Tibial nerve (tissue), 3 donors: ENCODE data around the gene UNG.

Experiments used
- POLR2A ChIP-seq, 2 donors: fragments of 450-650 bp; IDR thresholded peaks; one replicate each; pipeline ENCODE4 v1.6.1; 2017; ENCODE audit warnings: antibody characterized with exemption in 2 of 2, mild to moderate bottlenecking in 2 of 2, moderate library complexity in 2 of 2
- TF ChIP-seq, protein P1 (sequence below), 5 experiments: fragments of 200-600 bp in 3 of 5; fragments of 450-650 bp in 2 of 5; sonication (generic) in 3 of 5; IDR thresholded peaks; one replicate each; pipeline ENCODE4 v1.5.1; 2016 to 2019; ENCODE audit warnings: antibody characterized with exemption in 5 of 5, mild to moderate bottlenecking in 3 of 5, moderate library complexity in 2 of 5

DNA sequence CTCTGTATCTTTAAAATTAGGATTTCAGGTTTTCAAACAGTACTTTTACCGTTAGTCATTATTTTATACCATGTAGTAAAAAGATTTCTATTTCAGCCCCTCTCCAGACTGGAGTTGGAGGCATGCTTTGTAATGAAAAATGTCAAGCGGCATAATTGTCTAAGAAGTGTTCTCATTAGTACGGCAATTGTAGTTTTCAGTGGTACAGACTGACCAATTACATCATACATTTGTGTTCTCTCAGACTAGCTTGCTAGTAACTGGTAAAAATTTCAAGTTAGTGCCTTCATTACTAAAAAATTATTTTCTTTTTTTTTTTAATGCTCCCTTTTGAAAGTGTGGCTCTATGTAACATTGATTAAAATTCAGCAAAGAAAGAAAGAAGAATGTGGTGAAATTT is 40.5 kb upstream of the UNG start:
- TF ChIP-seq, protein P1, sequence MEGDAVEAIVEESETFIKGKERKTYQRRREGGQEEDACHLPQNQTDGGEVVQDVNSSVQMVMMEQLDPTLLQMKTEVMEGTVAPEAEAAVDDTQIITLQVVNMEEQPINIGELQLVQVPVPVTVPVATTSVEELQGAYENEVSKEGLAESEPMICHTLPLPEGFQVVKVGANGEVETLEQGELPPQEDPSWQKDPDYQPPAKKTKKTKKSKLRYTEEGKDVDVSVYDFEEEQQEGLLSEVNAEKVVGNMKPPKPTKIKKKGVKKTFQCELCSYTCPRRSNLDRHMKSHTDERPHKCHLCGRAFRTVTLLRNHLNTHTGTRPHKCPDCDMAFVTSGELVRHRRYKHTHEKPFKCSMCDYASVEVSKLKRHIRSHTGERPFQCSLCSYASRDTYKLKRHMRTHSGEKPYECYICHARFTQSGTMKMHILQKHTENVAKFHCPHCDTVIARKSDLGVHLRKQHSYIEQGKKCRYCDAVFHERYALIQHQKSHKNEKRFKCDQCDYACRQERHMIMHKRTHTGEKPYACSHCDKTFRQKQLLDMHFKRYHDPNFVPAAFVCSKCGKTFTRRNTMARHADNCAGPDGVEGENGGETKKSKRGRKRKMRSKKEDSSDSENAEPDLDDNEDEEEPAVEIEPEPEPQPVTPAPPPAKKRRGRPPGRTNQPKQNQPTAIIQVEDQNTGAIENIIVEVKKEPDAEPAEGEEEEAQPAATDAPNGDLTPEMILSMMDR (IDR thresholded peaks at IDR 0.05): no peak
- no peak for TF ChIP-seq POLR2A (IDR thresholded peaks at IDR 0.05)
